ENCODE results near the gene SLC44A3.

The SLC44A3 gene

GRCh38 chr1:94819945-94820746 lies at the start of gene SLC44A3:
TSS of gene SLC44A3 (plus strand) at chr1:94820357. CDS start at chr1:94820452, 95 bp downstream.
- TF ChIP-seq REST (IDR thresholded peaks at IDR 0.05; ENCODE audit: low read depth) (no peak), TEAD4 (IDR thresholded peaks at IDR 0.05) (no peak), EGR1 (IDR thresholded peaks at IDR 0.05) (peak; percentile 87), RAD21 (IDR thresholded peaks at IDR 0.05; ENCODE audit: low read depth) (no peak), ZBTB7A (IDR thresholded peaks at IDR 0.05; ENCODE audit: low read depth) (peak; percentile 85)

- TF ChIP-seq TEAD4 (IDR thresholded peaks at IDR 0.05): no peak
- TF ChIP-seq RAD21 (IDR thresholded peaks at IDR 0.05; ENCODE audit: low read depth): no peak
- TF ChIP-seq FOXM1 (IDR thresholded peaks at IDR 0.05; ENCODE audit: borderline replicate concordance, low read depth): no peak
- TF ChIP-seq REST (IDR thresholded peaks at IDR 0.05; ENCODE audit: low read depth): no peak
- no peak for TF ChIP-seq YY1 (IDR thresholded peaks at IDR 0.05; ENCODE audit: low read depth)
- no peak for TF ChIP-seq CREB1 (IDR thresholded peaks at IDR 0.05; ENCODE audit: low read depth)
- no peak for TF ChIP-seq MAX (IDR thresholded peaks at IDR 0.05)
- TF ChIP-seq EGR1 (IDR thresholded peaks at IDR 0.05): no peak
Measured at GRCh38 chr1:94772230-94772641, 47.9 kb upstream of the SLC44A3 start.

- TF ChIP-seq MAX (IDR thresholded peaks at IDR 0.05) (no peak), EGR1 (IDR thresholded peaks at IDR 0.05) (no peak), TCF12 (IDR thresholded peaks at IDR 0.05; ENCODE audit: low read depth) (no peak), USF1 (IDR thresholded peaks at IDR 0.05) (no peak), TAF1 (IDR thresholded peaks at IDR 0.05; ENCODE audit: low read depth) (no peak), FOXM1 (IDR thresholded peaks at IDR 0.05; ENCODE audit: borderline replicate concordance, low read depth) (no peak), NFIC (IDR thresholded peaks at IDR 0.05) (no peak), RAD21 (IDR thresholded peaks at IDR 0.05; ENCODE audit: low read depth) (no peak), REST (IDR thresholded peaks at IDR 0.05; ENCODE audit: low read depth) (no peak), TEAD4 (IDR thresholded peaks at IDR 0.05) (no peak), ZBTB7A (IDR thresholded peaks at IDR 0.05; ENCODE audit: low read depth) (no peak), CEBPB (IDR thresholded peaks at IDR 0.05) (no peak), YY1 (IDR thresholded peaks at IDR 0.05; ENCODE audit: low read depth) (no peak), EP300 (IDR thresholded peaks at IDR 0.05; ENCODE audit: borderline replicate concordance) (no peak), CREB1 (IDR thresholded peaks at IDR 0.05; ENCODE audit: low read depth) (no peak)
Measured at GRCh38 chr1:94772845-94773244, 47.3 kb upstream of the SLC44A3 start.

- TF ChIP-seq EGR1 (IDR thresholded peaks at IDR 0.05) (no peak), MAX (IDR thresholded peaks at IDR 0.05) (no peak), NFIC (IDR thresholded peaks at IDR 0.05) (no peak), RAD21 (IDR thresholded peaks at IDR 0.05; ENCODE audit: low read depth) (no peak), TEAD4 (IDR thresholded peaks at IDR 0.05) (no peak), YY1 (IDR thresholded peaks at IDR 0.05; ENCODE audit: low read depth) (no peak), CREB1 (IDR thresholded peaks at IDR 0.05; ENCODE audit: low read depth) (no peak), REST (IDR thresholded peaks at IDR 0.05; ENCODE audit: low read depth) (no peak), USF1 (IDR thresholded peaks at IDR 0.05) (no peak), TAF1 (IDR thresholded peaks at IDR 0.05; ENCODE audit: low read depth) (no peak), CEBPB (IDR thresholded peaks at IDR 0.05) (no peak), ZBTB7A (IDR thresholded peaks at IDR 0.05; ENCODE audit: low read depth) (no peak), FOXM1 (IDR thresholded peaks at IDR 0.05; ENCODE audit: borderline replicate concordance, low read depth) (no peak), EP300 (IDR thresholded peaks at IDR 0.05; ENCODE audit: borderline replicate concordance) (no peak), TCF12 (IDR thresholded peaks at IDR 0.05; ENCODE audit: low read depth) (no peak)
Measured at GRCh38 chr1:94773296-94773809, 46.8 kb upstream of the SLC44A3 start.

Data from Ishikawa (cell line).